T follicular helper cell (primary cell): ENCODE results near the gene TBC1D14.
"Not testable (repeated sequence)": the region's sequence is repeated elsewhere in the genome, so short reads cannot be mapped to it uniquely, and the experiment has no call there.

ENCODE experiments used
- DNase-seq: peaks from one replicate; pipeline ENCODE4 v3.0.0-alpha.2; 2020; ENCODE audit warnings: low read depth

Gene TBC1D14

DNA sequence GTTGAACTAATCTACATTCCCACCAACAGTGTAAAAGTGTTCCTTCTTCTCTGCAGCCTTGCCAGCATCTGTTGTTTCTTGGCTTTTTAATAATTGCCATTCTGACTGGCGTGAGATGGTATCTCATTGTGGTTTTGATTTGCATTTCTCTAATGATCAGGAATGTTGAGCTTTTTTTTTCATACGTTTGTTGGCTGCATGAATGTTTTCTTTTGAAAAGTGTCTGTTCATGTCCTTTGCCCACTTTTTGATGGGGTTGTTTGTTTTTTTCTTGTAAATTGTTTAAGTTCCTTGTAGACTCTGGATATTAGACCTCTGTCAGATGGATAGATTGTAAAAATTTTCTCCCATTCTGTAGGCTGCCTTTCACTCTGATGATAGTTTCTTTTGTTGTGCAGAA, 170.3 kb downstream of the TBC1D14 start:
- DNase-seq = not testable (repeated sequence)
